ENCODE results near the gene ETFBKMT.
"Not testable (repeated sequence)": the region's sequence is repeated elsewhere in the genome, so short reads cannot be mapped to it uniquely, and the experiment has no call there.

Gene ETFBKMT

DNA sequence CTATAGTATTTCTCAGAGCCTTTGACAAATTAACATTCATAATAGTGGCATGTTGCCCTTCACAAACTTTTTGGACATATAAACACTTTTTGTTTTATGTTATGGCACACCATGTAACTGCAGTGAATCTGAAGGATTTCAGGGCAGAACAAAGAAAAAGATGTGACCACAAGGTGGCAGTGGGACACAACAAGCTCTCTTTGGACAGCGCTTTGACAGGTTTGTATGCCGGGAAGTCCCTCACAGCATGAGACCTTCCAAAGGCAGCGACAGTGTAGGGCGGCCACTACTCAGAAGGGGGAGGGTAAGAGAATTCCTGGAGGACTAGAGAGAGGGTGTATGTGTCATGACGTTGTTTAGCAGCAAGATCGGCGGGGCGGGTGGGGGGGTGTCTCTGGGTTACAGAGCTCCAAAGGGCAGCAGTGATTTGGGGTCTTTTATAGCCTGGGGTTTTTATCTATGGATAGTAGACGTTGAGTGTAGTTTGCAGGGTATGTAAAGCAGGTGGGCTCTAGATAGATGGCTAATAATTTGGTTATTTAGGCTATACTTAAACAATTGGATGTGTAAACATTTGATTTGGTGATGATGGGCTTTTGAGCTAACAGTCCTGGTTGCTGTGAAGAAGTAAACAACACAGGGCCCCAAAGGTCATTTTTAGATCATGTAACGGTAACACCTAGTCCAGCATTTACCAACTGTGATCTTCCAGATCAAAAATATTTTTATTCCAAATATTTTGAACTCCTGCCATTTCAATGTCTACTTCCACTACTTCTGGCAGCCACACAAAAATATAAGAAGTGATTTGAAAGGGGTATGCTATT lies 22.9 kb downstream of the ETFBKMT start:
- H3K27me3 ChIP-seq (ENCODE audit: control insufficient read depth, low read length) = no peaks in the 10 kb centered on the region
- no peaks in the 10 kb centered on the region for H3K9me2 ChIP-seq (replicated peaks; ENCODE audit: control insufficient read depth, low read length)
- H3F3A ChIP-seq (ENCODE audit: control insufficient read depth, insufficient read depth) = no peaks in the 10 kb centered on the region
- peaks cover 14% of the 10 kb centered on the region; the same call in 1 of the 2 replicates for H3K36me3 ChIP-seq (ENCODE audit: control insufficient read depth, low read length)
- no peak overlapping the region; the same call in 1 of the 2 replicates for H3K27ac ChIP-seq (ENCODE audit: low read depth, low read length)
- peaks cover 4% of the 10 kb centered on the region; the same call in 1 of the 2 replicates for H3K9me3 ChIP-seq (ENCODE audit: control insufficient read depth, insufficient read depth, low read length)
- H3K4me2 ChIP-seq (ENCODE audit: low read length) = peak overlapping the region; percentile 36
- 0 out of 2 replicates have a peak overlapping the region, but pooled peaks have one; percentile 11 for H3K4me3 ChIP-seq (ENCODE audit: low read length)
- H3K79me2 ChIP-seq (ENCODE audit: control insufficient read depth, low read length) = no peaks in the 10 kb centered on the region
- peaks cover 38% of the 10 kb centered on the region for H3K4me1 ChIP-seq (ENCODE audit: control insufficient read depth, low read length)
- no peak for TF ChIP-seq EZH2phosphoT487 (IDR thresholded peaks at IDR 0.05; ENCODE audit: borderline replicate concordance, low read length)
- TF ChIP-seq, protein P1, sequence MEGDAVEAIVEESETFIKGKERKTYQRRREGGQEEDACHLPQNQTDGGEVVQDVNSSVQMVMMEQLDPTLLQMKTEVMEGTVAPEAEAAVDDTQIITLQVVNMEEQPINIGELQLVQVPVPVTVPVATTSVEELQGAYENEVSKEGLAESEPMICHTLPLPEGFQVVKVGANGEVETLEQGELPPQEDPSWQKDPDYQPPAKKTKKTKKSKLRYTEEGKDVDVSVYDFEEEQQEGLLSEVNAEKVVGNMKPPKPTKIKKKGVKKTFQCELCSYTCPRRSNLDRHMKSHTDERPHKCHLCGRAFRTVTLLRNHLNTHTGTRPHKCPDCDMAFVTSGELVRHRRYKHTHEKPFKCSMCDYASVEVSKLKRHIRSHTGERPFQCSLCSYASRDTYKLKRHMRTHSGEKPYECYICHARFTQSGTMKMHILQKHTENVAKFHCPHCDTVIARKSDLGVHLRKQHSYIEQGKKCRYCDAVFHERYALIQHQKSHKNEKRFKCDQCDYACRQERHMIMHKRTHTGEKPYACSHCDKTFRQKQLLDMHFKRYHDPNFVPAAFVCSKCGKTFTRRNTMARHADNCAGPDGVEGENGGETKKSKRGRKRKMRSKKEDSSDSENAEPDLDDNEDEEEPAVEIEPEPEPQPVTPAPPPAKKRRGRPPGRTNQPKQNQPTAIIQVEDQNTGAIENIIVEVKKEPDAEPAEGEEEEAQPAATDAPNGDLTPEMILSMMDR (IDR thresholded peaks at IDR 0.05; ENCODE audit: low read depth, low read length, poor library complexity, severe bottlenecking) = peak; percentile 79
- no peaks in the 10 kb centered on the region for H4K20me1 ChIP-seq (ENCODE audit: control insufficient read depth, insufficient read depth, low read depth, low read length)

DNA sequence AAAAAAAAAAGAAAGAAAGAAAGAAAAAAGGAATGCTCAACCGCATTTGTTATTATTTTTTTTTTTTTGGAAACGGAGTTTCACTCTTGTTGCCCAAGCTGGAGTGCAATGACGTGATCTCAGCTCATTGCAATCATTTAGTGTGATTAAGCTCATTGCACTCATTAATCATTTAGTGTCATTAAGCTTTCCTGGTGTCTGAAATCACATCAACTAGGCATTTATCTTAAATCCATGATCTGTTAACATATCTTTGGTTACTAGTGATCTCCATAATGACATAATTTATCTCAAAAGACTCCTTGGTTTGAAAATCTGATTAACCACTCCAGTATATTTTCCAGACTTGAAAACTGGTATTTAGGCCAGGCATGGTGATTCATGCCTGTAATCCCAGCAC lies 26.3 kb downstream of the ETFBKMT start:
- Histone ChIP-seq H3K27ac (ENCODE audit: low read depth, low read length) (no peak overlapping the region), H4K20me1 (ENCODE audit: control insufficient read depth, insufficient read depth, low read depth, low read length) (no peaks in the 10 kb centered on the region), H3K4me2 (ENCODE audit: low read length) (peak overlapping the region; percentile 74), H3K9me3 (ENCODE audit: control insufficient read depth, insufficient read depth, low read length) (peaks cover 4% of the 10 kb centered on the region; the same call in 1 of the 2 replicates), H3K9me2 (replicated peaks; ENCODE audit: control insufficient read depth, low read length) (no peaks in the 10 kb centered on the region), H3F3A (ENCODE audit: control insufficient read depth, insufficient read depth) (peaks cover 3% of the 10 kb centered on the region; the same call in 1 of the 2 replicates), H3K27me3 (ENCODE audit: control insufficient read depth, low read length) (no peaks in the 10 kb centered on the region), H3K4me1 (ENCODE audit: control insufficient read depth, low read length) (peaks cover 40% of the 10 kb centered on the region), H3K79me2 (ENCODE audit: control insufficient read depth, low read length) (no peaks in the 10 kb centered on the region), H3K36me3 (ENCODE audit: control insufficient read depth, low read length) (peaks cover 14% of the 10 kb centered on the region; the same call in 1 of the 2 replicates), H3K4me3 (ENCODE audit: low read length) (no peak overlapping the region)
- no peak for TF ChIP-seq EZH2phosphoT487 (IDR thresholded peaks at IDR 0.05; ENCODE audit: borderline replicate concordance, low read length)
- TF ChIP-seq, protein P1 (IDR thresholded peaks at IDR 0.05; ENCODE audit: low read depth, low read length, poor library complexity, severe bottlenecking) = no peak

DNA sequence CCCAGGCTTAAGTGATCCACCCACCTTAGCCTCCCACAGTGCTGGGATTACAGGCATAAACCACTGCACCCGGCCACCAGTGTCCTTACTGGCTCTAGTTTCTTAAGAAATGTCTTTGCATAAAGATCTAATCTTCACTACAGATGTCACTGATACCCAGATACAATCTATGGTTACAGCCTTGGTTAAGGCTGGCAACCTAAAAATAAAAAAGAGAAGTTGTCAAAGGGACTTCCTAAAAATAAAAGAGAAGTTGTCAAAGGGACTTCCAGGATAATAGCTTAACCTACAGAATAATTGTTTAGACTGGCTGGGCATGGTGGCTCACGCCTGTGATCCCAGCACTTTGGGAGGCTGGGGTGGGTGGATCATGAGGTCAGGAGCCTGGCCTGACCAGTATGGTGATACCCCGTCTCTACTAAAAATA lies 27.6 kb downstream of the ETFBKMT start:
- no peak for TF ChIP-seq EZH2phosphoT487 (IDR thresholded peaks at IDR 0.05; ENCODE audit: borderline replicate concordance, low read length)
- TF ChIP-seq, protein P1 (IDR thresholded peaks at IDR 0.05; ENCODE audit: low read depth, low read length, poor library complexity, severe bottlenecking) = no peak
- Histone ChIP-seq H3K27me3 (ENCODE audit: control insufficient read depth, low read length) (no peaks in the 10 kb centered on the region), H3K79me2 (ENCODE audit: control insufficient read depth, low read length) (no peaks in the 10 kb centered on the region), H3K36me3 (ENCODE audit: control insufficient read depth, low read length) (peaks cover 14% of the 10 kb centered on the region; the same call in 1 of the 2 replicates), H3F3A (ENCODE audit: control insufficient read depth, insufficient read depth) (peaks cover 7% of the 10 kb centered on the region; the same call in 1 of the 2 replicates), H3K27ac (ENCODE audit: low read depth, low read length) (peak overlapping the region; percentile 53), H3K4me2 (ENCODE audit: low read length) (peak overlapping the region; percentile 74), H3K9me3 (ENCODE audit: control insufficient read depth, insufficient read depth, low read length) (peaks cover 4% of the 10 kb centered on the region; the same call in 1 of the 2 replicates), H3K4me3 (ENCODE audit: low read length) (peak overlapping the region; percentile 54), H3K4me1 (ENCODE audit: control insufficient read depth, low read length) (peaks cover 35% of the 10 kb centered on the region), H3K9me2 (replicated peaks; ENCODE audit: control insufficient read depth, low read length) (no peaks in the 10 kb centered on the region), H4K20me1 (ENCODE audit: control insufficient read depth, insufficient read depth, low read depth, low read length) (no peaks in the 10 kb centered on the region)

DNA sequence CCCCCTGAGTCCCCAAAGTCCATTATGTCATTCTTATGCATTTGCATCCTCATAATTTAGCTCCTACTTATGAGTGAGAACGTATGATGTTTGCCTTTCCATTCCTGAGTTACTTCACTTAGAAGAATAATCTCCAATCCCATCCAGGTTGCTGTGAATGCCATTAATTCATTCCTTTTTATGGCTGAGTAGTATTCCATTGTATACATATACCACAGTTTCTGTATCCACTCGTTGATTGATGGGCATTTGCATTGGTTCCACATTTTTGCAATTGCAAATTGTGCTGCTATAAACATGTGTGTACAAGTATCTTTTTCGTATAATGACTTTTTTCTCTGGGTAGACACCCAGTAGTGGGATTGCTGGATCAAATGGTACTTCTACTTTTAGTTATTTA lies 30.4 kb downstream of the ETFBKMT start:
- not testable (repeated sequence) for H3K4me2 ChIP-seq (ENCODE audit: low read length); H3K36me3 ChIP-seq (ENCODE audit: control insufficient read depth, low read length); H4K20me1 ChIP-seq (ENCODE audit: control insufficient read depth, insufficient read depth, low read depth, low read length); H3K4me3 ChIP-seq (ENCODE audit: low read length); H3K27me3 ChIP-seq (ENCODE audit: control insufficient read depth, low read length); H3K9me2 ChIP-seq (replicated peaks; ENCODE audit: control insufficient read depth, low read length); H3K79me2 ChIP-seq (ENCODE audit: control insufficient read depth, low read length); H3K9me3 ChIP-seq (ENCODE audit: control insufficient read depth, insufficient read depth, low read length); H3F3A ChIP-seq (ENCODE audit: control insufficient read depth, insufficient read depth); H3K27ac ChIP-seq (ENCODE audit: low read depth, low read length)
- H3K4me1 ChIP-seq (ENCODE audit: control insufficient read depth, low read length) = peaks cover 19% of the 10 kb centered on the region

All from DOHH2 (cell line).